Stimulated activated CD4-positive, alpha-beta T cell treated with anti-CD3 and anti-CD28 coated beads, TNF-alpha, amount 100 ng/mL, for 24 hours (primary cell): Measurements from ENCODE around the gene MBNL1.
A peak's percentile ranks its signal among the peaks of the same experiment; 100 is the strongest.

Experiments
- DNase-seq, 3 experiments: peaks; one replicate each; pipeline ENCODE4 v3.0.0-alpha.2; 2020; ENCODE audit warnings: low read depth in 3 of 3

MBNL1 gene

GRCh38 chr3:152296382-152296781 is 27.7 kb downstream of the MBNL1 start:
- DNase-seq, result no peak

GRCh38 chr3:152296971-152297370 is 28.2 kb downstream of the MBNL1 start:
- DNase-seq, result no peak

GRCh38 chr3:152298393-152299248 is 29.9 kb downstream of the MBNL1 start:
- DNase-seq, result peak in 2 of 3 experiments; percentile 30 to 57

GRCh38 chr3:152299249-152299976 is 30.7 kb downstream of the MBNL1 start:
- no peak for DNase-seq

- DNase-seq, result no peak
These were observed 31.5 kb downstream of the MBNL1 start for GRCh38 chr3:152300029-152300731.

GRCh38 chr3:152301745-152302181 is 33.0 kb downstream of the MBNL1 start:
- DNase-seq, result no peak

- no peak for DNase-seq
These were observed 33.8 kb downstream of the MBNL1 start for GRCh38 chr3:152302521-152303021.

GRCh38 chr3:152304160-152304559 is 35.4 kb downstream of the MBNL1 start:
- DNase-seq, result no peak

GRCh38 chr3:152305075-152305474 is 36.3 kb downstream of the MBNL1 start:
- no peak for DNase-seq

- no peak for DNase-seq
These were observed 39.2 kb downstream of the MBNL1 start for GRCh38 chr3:152307829-152308474.

- DNase-seq, result no peak
These were observed 39.7 kb downstream of the MBNL1 start for GRCh38 chr3:152308475-152308844.

- DNase-seq, result no peak
These were observed 40.3 kb downstream of the MBNL1 start for GRCh38 chr3:152309031-152309430.

GRCh38 chr3:152309535-152310307 is 41.0 kb downstream of the MBNL1 start:
- DNase-seq, result no peak

- DNase-seq, result no peak
These were observed 44.7 kb downstream of the MBNL1 start for GRCh38 chr3:152313430-152313829.

GRCh38 chr3:152313914-152314313 is 45.2 kb downstream of the MBNL1 start:
- no peak for DNase-seq

GRCh38 chr3:152314677-152315353 is 46.1 kb downstream of the MBNL1 start:
- no peak for DNase-seq

GRCh38 chr3:152315623-152316022 is 46.9 kb downstream of the MBNL1 start:
- DNase-seq, result no peak

GRCh38 chr3:152316318-152316717 is 47.6 kb downstream of the MBNL1 start:
- no peak for DNase-seq

GRCh38 chr3:152317184-152317583 is 48.5 kb downstream of the MBNL1 start:
- no peak for DNase-seq

GRCh38 chr3:152317956-152318355 is 49.2 kb downstream of the MBNL1 start:
- DNase-seq, result no peak
